GM12878 (cell line): ENCODE data around the gene SPIN1. TPM values are rescaled to one million over a fixed set of nuclear protein-coding genes. Genes with fewer than 3 reads are reported as not detected.

Source experiments
- ATAC-seq: fragments of 200-7000 bp; cut with Tn5 transposase; 3 replicates; pipeline ENCODE4 v1.9.1; 2020; ENCODE audit warnings: mild to moderate bottlenecking, moderate library complexity
- BruUV-seq: library from RNA; stranded (reverse); fragments of 400-500 nt; replicated peaks from 2 replicates; lab custom pipeline; 2021; lab: Mats Ljungman, UMichigan
- CTCF ChIA-PET: fragments of 300-600 bp; sonication (Branson Sonifier 250); formaldehyde crosslinking; extraction: SDS; loops from one replicate; lab custom pipeline; 2021; ENCODE audit warnings: inconsistent platforms; lab: Yijun Ruan, JAX
- POLR2A ChIA-PET: fragments of 350-600 bp; formaldehyde crosslinking; extraction: SDS; loops from one replicate; lab custom pipeline; 2021; ENCODE audit warnings: inconsistent platforms; lab: Charles Lee
- RAD21 ChIA-PET: fragments of 300-600 bp; sonication (Branson Sonifier 250); formaldehyde crosslinking; loops from one replicate; lab custom pipeline; 2023; ENCODE audit warnings: antibody characterized with exemption; ENCODE audit not compliant: unreplicated experiment; lab: Charles Lee
- SMC1A ChIA-PET: fragments of 300-600 bp; sonication (Branson Sonifier 250); formaldehyde crosslinking; loops from one replicate; lab custom pipeline; 2023; ENCODE audit not compliant: unreplicated experiment, uncharacterized antibody; lab: Charles Lee
- DNase-seq: peaks from one replicate; pipeline ENCODE4 v3.0.0-alpha.2; 2011; ENCODE audit warnings: low read depth, low spot score
- FAIRE-seq: peaks from 3 replicates; lab custom pipeline; 2011; peaks lifted over from hg19 to GRCh38; lab: Jason Lieb, UNC
- H2AFZ ChIP-seq: 2 replicates; pipeline ENCODE4 v1.6.0; 2011; ENCODE audit warnings: low read depth, low read length, control low read depth; ENCODE audit not compliant: control insufficient read depth
- H3K27ac ChIP-seq: 2 replicates; pipeline ENCODE4 v1.5.1; 2011; ENCODE audit warnings: control low read depth; ENCODE audit not compliant: control insufficient read depth, insufficient read depth
- H3K27me3 ChIP-seq, 2 experiments: replicated peaks in 1 of 2; 2 replicates each; pipeline versions ENCODE4 v1.6.0 to v1.6.1; 2011; ENCODE audit warnings: low read length in 1 of 2; ENCODE audit not compliant: control insufficient read depth in 2 of 2, insufficient read depth in 2 of 2
- H3K36me3 ChIP-seq, 2 experiments: 2 replicates each; pipeline ENCODE4 v1.5.1; 2011; ENCODE audit warnings: low read length in 1 of 2; ENCODE audit not compliant: control insufficient read depth in 2 of 2, insufficient read depth in 2 of 2
- H3K4me1 ChIP-seq: 2 replicates; pipeline ENCODE4 v1.6.1; 2011; ENCODE audit warnings: mild to moderate bottlenecking, low read length, moderate library complexity, mixed read lengths; ENCODE audit not compliant: control insufficient read depth, insufficient read depth
- H3K4me2 ChIP-seq: 2 replicates; pipeline ENCODE4 v1.6.0; 2011; ENCODE audit warnings: control low read depth; ENCODE audit not compliant: control insufficient read depth, insufficient read depth
- H3K4me3 ChIP-seq: fragments of 200-600 bp; sonication (generic); 2 replicates; pipeline ENCODE4 v1.5.1; 2016
- H3K79me2 ChIP-seq: 2 replicates; pipeline ENCODE4 v1.6.0; 2011; ENCODE audit warnings: low read length; ENCODE audit not compliant: control insufficient read depth, insufficient read depth
- H3K9ac ChIP-seq: 2 replicates; pipeline ENCODE4 v1.8.0; 2011; ENCODE audit warnings: low read length, control low read depth, mixed read lengths; ENCODE audit not compliant: control insufficient read depth, insufficient read depth
- H3K9me3 ChIP-seq: replicated peaks from 3 replicates; pipeline ENCODE4 v1.5.1; 2011; ENCODE audit warnings: mild to moderate bottlenecking, low read length; ENCODE audit not compliant: control insufficient read depth, insufficient read depth
- H4K20me1 ChIP-seq: 2 replicates; pipeline ENCODE4 v1.6.0; 2011; ENCODE audit not compliant: control insufficient read depth, insufficient read depth
- ESRRA ChIP-seq: IDR thresholded peaks from 2 replicates; pipeline ENCODE4 v1.6.1; 2012; ENCODE audit warnings: mild to moderate bottlenecking, low read length, improper control_type of control experiment
- PBX3 ChIP-seq: IDR thresholded peaks from 2 replicates; pipeline ENCODE4 v1.6.1; 2011; ENCODE audit warnings: mild to moderate bottlenecking, low read depth, low read length, moderate library complexity; ENCODE audit not compliant: insufficient replicate concordance
- RAD51 ChIP-seq: fragments of 450-650 bp; IDR thresholded peaks from 2 replicates; pipeline ENCODE4 v1.6.1; 2016; ENCODE audit warnings: moderate library complexity, mild to moderate bottlenecking, inconsistent platforms
- RELB ChIP-seq: fragments of 450-650 bp; IDR thresholded peaks from 2 replicates; pipeline ENCODE4 v1.6.1; 2017; ENCODE audit warnings: low read depth, mild to moderate bottlenecking, moderate library complexity
- SRF ChIP-seq, 2 experiments: IDR thresholded peaks; 2 replicates each; pipeline ENCODE4 v1.6.1; 2011; ENCODE audit warnings: low read depth in 2 of 2, low read length in 2 of 2, mild to moderate bottlenecking in 1 of 2, moderate library complexity in 1 of 2
- TBL1XR1 ChIP-seq: IDR thresholded peaks from 2 replicates; pipeline ENCODE4 v1.6.1; 2012; ENCODE audit warnings: low read depth, low read length, improper control_type of control experiment
- WGBS: methylation state at CpG from one replicate; pipeline ENCODE4 v1.1.6; 2016; ENCODE audit warnings: low lambda C conversion rate; ENCODE audit not compliant: insufficient replicate concordance, insufficient coverage; ENCODE audit errors: missing lambda C conversion rate; 5-methylcytosine and 5-hydroxymethylcytosine counted together
- in situ Hi-C: fragments of 300-500 bp; cut with MboI; formaldehyde crosslinking; loops from 9 replicates; pipeline ENCODE4 v1.14.3; 2018; ENCODE audit warnings: mixed read lengths
- intact Hi-C: fragments of 100-400 bp; cut with micrococcal nuclease; formaldehyde crosslinking; loops from one replicate; pipeline ENCODE4 v1.14.2; 2022; ENCODE audit not compliant: unreplicated experiment
- polyA plus RNA-seq, 11 experiments: library from polyadenylated mRNA; depleted of rRNA in 4 of 11; unstranded in 6 of 11; stranded (reverse) in 5 of 11; fragments of >200 nt; fragmentation: Nextera tagmentation in 4 of 11; fragmentation: Illumina TruSeq in 1 of 11; extraction: Ambion mirVana in 4 of 11; extraction: Trizol in 1 of 11; gene quantifications; 1 replicate in 1 of 11; 2 replicates in 10 of 11; pipeline versions ENCODE4 v1.2.1 to v1.2.3, GENCODE V29; 2011 to 2016; ENCODE audit warnings: inconsistent platforms in 2 of 11, missing spikeins in 2 of 11, low read depth in 1 of 11
- total RNA-seq, 4 experiments: library from RNA; depleted of rRNA in 3 of 4; stranded (reverse); fragments of >200 nt in 3 of 4; fragmentation: Illumina TruSeq in 1 of 4; extraction: Trizol in 1 of 4; gene quantifications; 2 replicates each; pipeline versions ENCODE4 v1.2.1 to v1.2.3, GENCODE V29; 2013 to 2021
- TF ChIP-seq, protein P1 (sequence below): fragments of 150-350 bp; IDR thresholded peaks from 2 replicates; pipeline ENCODE4 v1.6.1; 2016; ENCODE audit warnings: low read depth, low read length

The SPIN1 gene
- total and polyA plus RNA-seq, 10 of the 15 experiments (the other 5 are each of a cell fraction or from before 2014, with no cell fraction given), result 6.6 to 30.3 (median 17.1) TPM

DNA sequence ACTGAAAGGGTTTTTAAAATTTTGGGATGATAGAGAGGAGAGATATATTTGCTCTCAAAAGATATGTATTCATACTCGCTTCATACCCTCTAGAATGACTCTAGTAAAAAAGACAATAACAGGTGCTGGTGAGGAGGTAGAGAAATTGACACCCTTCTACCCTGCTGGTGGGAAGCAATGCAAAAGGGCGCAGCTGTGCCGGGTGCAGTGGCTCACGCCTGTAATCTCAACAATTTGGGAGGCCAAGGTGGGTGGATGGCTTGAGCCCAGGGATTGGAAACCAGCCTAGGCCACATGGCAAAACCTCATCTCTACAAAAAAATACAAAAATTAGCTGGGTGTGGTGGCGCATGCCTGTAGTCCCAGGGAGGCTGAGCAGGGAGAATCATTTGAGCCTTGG lies 112.8 kb downstream of the SPIN1 start:
- H3K27ac ChIP-seq, result no peak overlapping the region
- H3K27me3 ChIP-seq, result no peaks in the 10 kb centered on the region
- ChIA-PET RAD21 (interaction anchor here (0.6 kb wide), 1 partner anchor 40 kb away, joined by 7 read pairs; no protein-coding TSS in a partner anchor), CTCF (no interaction called here)
- in situ Hi-C loops, result no loop called here
- no peaks in the 10 kb centered on the region for H3K9me3 ChIP-seq
- no peak overlapping the region for H2AFZ ChIP-seq
- H3K4me2 ChIP-seq, result no peak overlapping the region
- WGBS, result 42% methylated on average over 5 of the region's 5 CpGs
- H4K20me1 ChIP-seq, result no peaks in the 10 kb centered on the region
- FAIRE-seq, result no peak
- BruUV-seq, result no TSS peak
- no peak for TF ChIP-seq PBX3
- TF ChIP-seq RELB, result no peak
- no peak for TF ChIP-seq ESRRA
- TF ChIP-seq, protein P1, sequence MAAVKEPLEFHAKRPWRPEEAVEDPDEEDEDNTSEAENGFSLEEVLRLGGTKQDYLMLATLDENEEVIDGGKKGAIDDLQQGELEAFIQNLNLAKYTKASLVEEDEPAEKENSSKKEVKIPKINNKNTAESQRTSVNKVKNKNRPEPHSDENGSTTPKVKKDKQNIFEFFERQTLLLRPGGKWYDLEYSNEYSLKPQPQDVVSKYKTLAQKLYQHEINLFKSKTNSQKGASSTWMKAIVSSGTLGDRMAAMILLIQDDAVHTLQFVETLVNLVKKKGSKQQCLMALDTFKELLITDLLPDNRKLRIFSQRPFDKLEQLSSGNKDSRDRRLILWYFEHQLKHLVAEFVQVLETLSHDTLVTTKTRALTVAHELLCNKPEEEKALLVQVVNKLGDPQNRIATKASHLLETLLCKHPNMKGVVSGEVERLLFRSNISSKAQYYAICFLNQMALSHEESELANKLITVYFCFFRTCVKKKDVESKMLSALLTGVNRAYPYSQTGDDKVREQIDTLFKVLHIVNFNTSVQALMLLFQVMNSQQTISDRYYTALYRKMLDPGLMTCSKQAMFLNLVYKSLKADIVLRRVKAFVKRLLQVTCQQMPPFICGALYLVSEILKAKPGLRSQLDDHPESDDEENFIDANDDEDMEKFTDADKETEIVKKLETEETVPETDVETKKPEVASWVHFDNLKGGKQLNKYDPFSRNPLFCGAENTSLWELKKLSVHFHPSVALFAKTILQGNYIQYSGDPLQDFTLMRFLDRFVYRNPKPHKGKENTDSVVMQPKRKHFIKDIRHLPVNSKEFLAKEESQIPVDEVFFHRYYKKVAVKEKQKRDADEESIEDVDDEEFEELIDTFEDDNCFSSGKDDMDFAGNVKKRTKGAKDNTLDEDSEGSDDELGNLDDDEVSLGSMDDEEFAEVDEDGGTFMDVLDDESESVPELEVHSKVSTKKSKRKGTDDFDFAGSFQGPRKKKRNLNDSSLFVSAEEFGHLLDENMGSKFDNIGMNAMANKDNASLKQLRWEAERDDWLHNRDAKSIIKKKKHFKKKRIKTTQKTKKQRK, result no peak
- no peak for TF ChIP-seq SRF (IDR thresholded peaks at IDR 0.05; ENCODE audit: low read depth in 2 of 2, low read length in 2 of 2)
- TF ChIP-seq TBL1XR1, result no peak
- TF ChIP-seq RAD51, result no peak
- TF ChIP-seq, all 136 proteins: peak for 0
- Histone ChIP-seq H3K4me3 (no peak overlapping the region), H3K4me1 (no peaks in the 10 kb centered on the region), H3K79me2 (no peaks in the 10 kb centered on the region), H3K36me3 (no peaks in the 10 kb centered on the region), H3K9ac (no peak overlapping the region)
- SMC1A ChIA-PET, result interaction anchor here (1.0 kb wide), 1 partner anchor 8 kb away, joined by 3 read pairs; no protein-coding TSS in a partner anchor
- DNase-seq (no peak), ATAC-seq (no peak)
- POLR2A ChIA-PET, result no interaction called here
- intact Hi-C loops, result no loop called here
